Peyer's patch (tissue), 4 donors: ENCODE measurements around the gene BGN. TPM values are rescaled to one million over a fixed set of nuclear protein-coding genes. Genes with fewer than 3 reads are reported as not detected.

Experiments
- DNase-seq, 3 donors: peaks; one replicate each; pipeline ENCODE4 v3.0.0-alpha.2; 2017 to 2019
- H3K27ac ChIP-seq, 4 donors: fragments of 200-600 bp; sonication (generic); one replicate each; pipeline ENCODE4 v1.5.1; 2016 to 2019
- H3K27me3 ChIP-seq, 2 donors: fragments of 200-600 bp; sonication (generic); one replicate each; pipeline ENCODE4 v1.5.1; 2019
- H3K36me3 ChIP-seq, 3 donors: fragments of 200-600 bp; sonication (generic); one replicate each; pipeline ENCODE4 v1.5.1; 2016 to 2019
- H3K4me1 ChIP-seq, 4 donors: fragments of 200-600 bp; sonication (generic); one replicate each; pipeline ENCODE4 v1.5.1; 2016 to 2019
- H3K4me3 ChIP-seq, 4 donors: fragments of 200-600 bp; sonication (generic); 1 replicate in 3 of 4; 2 replicates in 1 of 4; pipeline ENCODE4 v1.5.1; 2016 to 2019; ENCODE audit warnings: mild to moderate bottlenecking in 1 of 4
- H3K9me3 ChIP-seq, 4 donors: fragments of 200-600 bp; sonication (generic); one replicate each; pipeline ENCODE4 v1.5.1; 2016 to 2019; ENCODE audit warnings: mild to moderate bottlenecking in 1 of 4
- CTCF ChIP-seq, 6 experiments: fragments of 450-650 bp in 4 of 6; fragments of 200-600 bp in 2 of 6; sonication (generic) in 1 of 6; IDR thresholded peaks; one replicate each; pipeline ENCODE4 v1.5.1; 2017 to 2019; ENCODE audit warnings: antibody characterized with exemption in 6 of 6, mild to moderate bottlenecking in 3 of 6, moderate library complexity in 1 of 6
- POLR2A ChIP-seq, 2 donors: fragments of 450-650 bp; IDR thresholded peaks; one replicate each; pipeline ENCODE4 v1.5.1; 2017; ENCODE audit warnings: antibody characterized with exemption in 2 of 2, mild to moderate bottlenecking in 2 of 2, moderate library complexity in 2 of 2
- total RNA-seq, 4 donors: library from RNA; depleted of rRNA; stranded (reverse); fragments of >200 nt; gene quantifications; one replicate each; pipeline ENCODE4 v1.1.0, GENCODE V29; 2016

The BGN gene
- total RNA-seq, 4 donors from 2014 or later, result 2.5 to 28.9 (median 11.7) TPM

- H3K27me3 ChIP-seq, result no peaks in the 10 kb centered on the region
- no peak overlapping the region for H3K27ac ChIP-seq
Observed at GRCh38 chrX:153477901-153478300, 16.9 kb upstream of the BGN start.

GRCh38 chrX:153478746-153479145 lies 16.0 kb upstream of the BGN start:
- H3K4me1 ChIP-seq, result peaks cover 0 to 3% (median 0%) of the 10 kb centered on the region in 4 donors
- H3K27me3 ChIP-seq, result no peaks in the 10 kb centered on the region
- H3K9me3 ChIP-seq, result no peaks in the 10 kb centered on the region
- TF ChIP-seq CTCF (IDR thresholded peaks at IDR 0.05) (no peak), POLR2A (IDR thresholded peaks at IDR 0.05) (no peak)
- DNase-seq, result no peak
- H3K27ac ChIP-seq, result no peak overlapping the region
- H3K4me3 ChIP-seq, result no peak overlapping the region
- H3K36me3 ChIP-seq, result no peaks in the 10 kb centered on the region

More at GRCh38 chrX:153477901-153478300, 16.9 kb upstream of the BGN start:
- DNase-seq, result no peak
- no peak for TF ChIP-seq POLR2A (IDR thresholded peaks at IDR 0.05)
- TF ChIP-seq CTCF (IDR thresholded peaks at IDR 0.05), result no peak
- H3K4me1 ChIP-seq, result peaks cover 0 to 3% (median 0%) of the 10 kb centered on the region in 4 donors
- H3K4me3 ChIP-seq, result no peak overlapping the region
- no peaks in the 10 kb centered on the region for H3K9me3 ChIP-seq
- no peaks in the 10 kb centered on the region for H3K36me3 ChIP-seq

- DNase-seq, result no peak
- H3K36me3 ChIP-seq, result no peaks in the 10 kb centered on the region
- no peaks in the 10 kb centered on the region for H3K9me3 ChIP-seq
- H3K27ac ChIP-seq, result no peak overlapping the region
- no peak for TF ChIP-seq CTCF (IDR thresholded peaks at IDR 0.05)
- TF ChIP-seq POLR2A (IDR thresholded peaks at IDR 0.05), result no peak
- H3K4me3 ChIP-seq, result no peak overlapping the region
- H3K4me1 ChIP-seq, result no peaks in the 10 kb centered on the region
- no peaks in the 10 kb centered on the region for H3K27me3 ChIP-seq
Observed at GRCh38 chrX:153481043-153481442, 13.7 kb upstream of the BGN start.

GRCh38 chrX:153482376-153483015 lies 12.3 kb upstream of the BGN start:
- TF ChIP-seq CTCF (IDR thresholded peaks at IDR 0.05), result no peak
- no peak for TF ChIP-seq POLR2A (IDR thresholded peaks at IDR 0.05)
- H3K4me3 ChIP-seq, result no peak overlapping the region
- no peaks in the 10 kb centered on the region for H3K27me3 ChIP-seq
- H3K9me3 ChIP-seq, result no peaks in the 10 kb centered on the region
- no peak for DNase-seq
- no peak overlapping the region for H3K27ac ChIP-seq
- no peaks in the 10 kb centered on the region for H3K36me3 ChIP-seq
- no peaks in the 10 kb centered on the region for H3K4me1 ChIP-seq

GRCh38 chrX:153485396-153486080 lies 9.2 kb upstream of the BGN start:
- Histone ChIP-seq H3K4me1 (no peaks in the 10 kb centered on the region), H3K9me3 (no peaks in the 10 kb centered on the region), H3K4me3 (no peak overlapping the region), H3K27me3 (no peaks in the 10 kb centered on the region), H3K27ac (no peak overlapping the region), H3K36me3 (no peaks in the 10 kb centered on the region)
- no peak for DNase-seq
- no peak for TF ChIP-seq POLR2A (IDR thresholded peaks at IDR 0.05)

GRCh38 chrX:153486171-153486570 lies 8.6 kb upstream of the BGN start:
- DNase-seq, result no peak
- Histone ChIP-seq H3K27ac (no peak overlapping the region), H3K4me1 (no peaks in the 10 kb centered on the region), H3K36me3 (no peaks in the 10 kb centered on the region), H3K27me3 (no peaks in the 10 kb centered on the region), H3K9me3 (no peaks in the 10 kb centered on the region), H3K4me3 (no peak overlapping the region)
- no peak for TF ChIP-seq CTCF (IDR thresholded peaks at IDR 0.05)
- TF ChIP-seq POLR2A (IDR thresholded peaks at IDR 0.05), result no peak
